ENCODE measurements around the gene ZDHHC20. TPM values are rescaled to one million over a fixed set of nuclear protein-coding genes. Genes with fewer than 3 reads are reported as not detected.
"Not testable (repeated sequence)": the region's sequence is repeated elsewhere in the genome, so short reads cannot be mapped to it uniquely, and the experiment has no call there.

ZDHHC20 gene
- total RNA-seq, 1 donor from 2014 or later, result 54.8 TPM

GRCh38 chr13:21389124-21389523 lies 70.0 kb downstream of the ZDHHC20 start:
- no peak overlapping the region for H3K4me3 ChIP-seq (ENCODE audit: low read depth, low read length)
- H3K36me3 ChIP-seq (ENCODE audit: control insufficient read depth, insufficient read depth, low read length), result peaks cover 1% of the 10 kb centered on the region
- DNase-seq (ENCODE audit: low read depth) (no peak), FAIRE-seq (no peak)
- TF ChIP-seq CTCF (IDR thresholded peaks at IDR 0.05; ENCODE audit: insufficient read depth, low read length, severe bottlenecking), result no peak
- no peaks in the 10 kb centered on the region for H3K27me3 ChIP-seq (ENCODE audit: control insufficient read depth, insufficient read depth, low read length)

- TF ChIP-seq CTCF (IDR thresholded peaks at IDR 0.05; ENCODE audit: insufficient read depth, low read length, severe bottlenecking), result no peak
- FAIRE-seq (no peak), DNase-seq (ENCODE audit: low read depth) (no peak)
- H3K27me3 ChIP-seq (ENCODE audit: control insufficient read depth, insufficient read depth, low read length), result no peaks in the 10 kb centered on the region
- no peaks in the 10 kb centered on the region for H3K36me3 ChIP-seq (ENCODE audit: control insufficient read depth, insufficient read depth, low read length)
- H3K4me3 ChIP-seq (ENCODE audit: low read depth, low read length), result no peak overlapping the region
Observed at GRCh38 chr13:21385710-21386109, 73.4 kb downstream of the ZDHHC20 start.

GRCh38 chr13:21383090-21383489 lies 76.0 kb downstream of the ZDHHC20 start:
- no peaks in the 10 kb centered on the region for H3K36me3 ChIP-seq (ENCODE audit: control insufficient read depth, insufficient read depth, low read length)
- no peak for FAIRE-seq
- no peak overlapping the region for H3K4me3 ChIP-seq (ENCODE audit: low read depth, low read length)
- no peaks in the 10 kb centered on the region for H3K27me3 ChIP-seq (ENCODE audit: control insufficient read depth, insufficient read depth, low read length)
- no peak for TF ChIP-seq CTCF (IDR thresholded peaks at IDR 0.05; ENCODE audit: insufficient read depth, low read length, severe bottlenecking)
- DNase-seq (ENCODE audit: low read depth), result no peak

- H3K27me3 ChIP-seq (ENCODE audit: control insufficient read depth, insufficient read depth, low read length); H3K36me3 ChIP-seq (ENCODE audit: control insufficient read depth, insufficient read depth, low read length); H3K4me3 ChIP-seq (ENCODE audit: low read depth, low read length); DNase-seq (ENCODE audit: low read depth): not testable (repeated sequence)
- peak; percentile 96 for FAIRE-seq
Observed at GRCh38 chr13:21376998-21377985, 81.8 kb downstream of the ZDHHC20 start.

GRCh38 chr13:21372530-21372929 lies 86.6 kb downstream of the ZDHHC20 start:
- peaks cover 1% of the 10 kb centered on the region for H3K36me3 ChIP-seq (ENCODE audit: control insufficient read depth, insufficient read depth, low read length)
- FAIRE-seq, result no peak
- no peak overlapping the region for H3K4me3 ChIP-seq (ENCODE audit: low read depth, low read length)
- no peak for TF ChIP-seq CTCF (IDR thresholded peaks at IDR 0.05; ENCODE audit: insufficient read depth, low read length, severe bottlenecking)
- H3K27me3 ChIP-seq (ENCODE audit: control insufficient read depth, insufficient read depth, low read length), result no peaks in the 10 kb centered on the region
- no peak for DNase-seq (ENCODE audit: low read depth)

- Histone ChIP-seq H3K36me3 (ENCODE audit: control insufficient read depth, insufficient read depth, low read length) (peaks cover 1% of the 10 kb centered on the region), H3K27me3 (ENCODE audit: control insufficient read depth, insufficient read depth, low read length) (no peaks in the 10 kb centered on the region), H3K4me3 (ENCODE audit: low read depth, low read length) (no peak overlapping the region)
- no peak for TF ChIP-seq CTCF (IDR thresholded peaks at IDR 0.05; ENCODE audit: insufficient read depth, low read length, severe bottlenecking)
- FAIRE-seq, result no peak
- no peak for DNase-seq (ENCODE audit: low read depth)
Observed at GRCh38 chr13:21371011-21371410, 88.1 kb downstream of the ZDHHC20 start.

Measured in bronchial epithelial cell (primary cell).